IMR-90 (cell line): ENCODE data around the gene KHDRBS1. TPM values are rescaled to one million over a fixed set of nuclear protein-coding genes. Genes with fewer than 3 reads are reported as not detected.

ENCODE experiments used
- ATAC-seq: fragments of 200-7000 bp; cut with Tn5 transposase; 2 replicates; pipeline ENCODE4 v1.9.1; 2020; ENCODE audit warnings: low read depth, mild to moderate bottlenecking, moderate library complexity
- BruUV-seq: library from RNA; stranded (reverse); fragments of 400-500 nt; replicated peaks from 2 replicates; lab custom pipeline; 2021; lab: Mats Ljungman, UMichigan
- CTCF ChIA-PET: fragments of 300-600 bp; formaldehyde crosslinking; extraction: SDS; loops from one replicate; lab custom pipeline; 2021; ENCODE audit warnings: antibody characterized with exemption; lab: Yijun Ruan, JAX
- POLR2A ChIA-PET: fragments of 300-600 bp; sonication (Branson Sonifier 250); formaldehyde crosslinking; loops from one replicate; lab custom pipeline; 2022; ENCODE audit warnings: antibody characterized with exemption; ENCODE audit not compliant: unreplicated experiment; lab: Charles Lee
- DNase-seq: peaks from one replicate; pipeline ENCODE4 v3.0.0; 2013
- H2AFZ ChIP-seq: replicated peaks from 2 replicates; pipeline ENCODE3; 2013; ENCODE audit warnings: low read length, mild to moderate bottlenecking; ENCODE audit not compliant: poor library complexity
- H2AK5ac ChIP-seq: 2 replicates; pipeline ENCODE4 v1.6.1; 2013; ENCODE audit warnings: low read depth, low read length, inconsistent platforms
- H2AK9ac ChIP-seq: replicated peaks from 2 replicates; pipeline ENCODE3; 2013; ENCODE audit warnings: mild to moderate bottlenecking, low read depth, low read length, moderate library complexity; ENCODE audit not compliant: poor library complexity
- H2BK120ac ChIP-seq: 2 replicates; pipeline ENCODE4 v1.6.1; 2013; ENCODE audit warnings: low read depth, low read length, inconsistent platforms
- H2BK15ac ChIP-seq: 3 replicates; pipeline ENCODE4 v1.6.1; 2013; ENCODE audit warnings: low read depth, low read length, inconsistent platforms
- H2BK20ac ChIP-seq: 2 replicates; pipeline ENCODE4 v1.6.1; 2013; ENCODE audit warnings: low read depth, mild to moderate bottlenecking, inconsistent platforms, low read length, moderate library complexity
- H2BK5ac ChIP-seq: 2 replicates; pipeline ENCODE4 v1.6.1; 2013; ENCODE audit warnings: mild to moderate bottlenecking, low read depth, low read length, inconsistent platforms; ENCODE audit not compliant: poor library complexity, severe bottlenecking
- H3K14ac ChIP-seq: replicated peaks from 2 replicates; pipeline ENCODE4 v1.6.1; 2013; ENCODE audit warnings: low read depth, low read length, inconsistent platforms
- H3K18ac ChIP-seq: 2 replicates; pipeline ENCODE4 v1.6.1; 2013; ENCODE audit warnings: low read depth, low read length, control low read depth
- H3K23ac ChIP-seq: 2 replicates; pipeline ENCODE4 v1.6.1; 2013; ENCODE audit warnings: low read depth, low read length, inconsistent platforms
- H3K27ac ChIP-seq: 2 replicates; pipeline ENCODE4 v1.5.1; 2013; ENCODE audit warnings: mild to moderate bottlenecking, control low read depth, low read length; ENCODE audit not compliant: insufficient read depth
- H3K27me3 ChIP-seq: 2 replicates; pipeline ENCODE4 v1.6.1; 2013; ENCODE audit warnings: low read length; ENCODE audit not compliant: control insufficient read depth, insufficient read depth
- H3K36me3 ChIP-seq: 2 replicates; pipeline ENCODE4 v1.6.1; 2013; ENCODE audit warnings: low read length, mixed read lengths; ENCODE audit not compliant: control insufficient read depth, insufficient read depth
- H3K4ac ChIP-seq: 2 replicates; pipeline ENCODE4 v1.6.1; 2013; ENCODE audit warnings: low read depth, low read length, inconsistent platforms
- H3K4me1 ChIP-seq: 2 replicates; pipeline ENCODE4 v1.6.1; 2013; ENCODE audit warnings: low read length, mixed read lengths; ENCODE audit not compliant: control insufficient read depth, insufficient read depth
- H3K4me2 ChIP-seq: 2 replicates; pipeline ENCODE4 v1.6.1; 2013; ENCODE audit warnings: low read depth, mild to moderate bottlenecking, control low read depth, low read length, moderate library complexity
- H3K4me3 ChIP-seq: 2 replicates; pipeline ENCODE4 v1.5.1; 2013; ENCODE audit warnings: low read depth, mild to moderate bottlenecking, control low read depth, low read length, moderate library complexity; ENCODE audit not compliant: insufficient read depth
- H3K56ac ChIP-seq: 2 replicates; pipeline ENCODE4 v1.6.1; 2013; ENCODE audit warnings: low read length, inconsistent platforms; ENCODE audit not compliant: insufficient read depth; ENCODE audit errors: extremely low read depth
- H3K79me1 ChIP-seq, 2 experiments: 2 replicates each; pipeline ENCODE4 v1.6.1; 2013; ENCODE audit warnings: low read length in 2 of 2, inconsistent platforms in 1 of 2, low read depth in 1 of 2
- H3K9ac ChIP-seq: 2 replicates; pipeline ENCODE4 v1.6.1; 2013; ENCODE audit warnings: low read depth, low read length, control low read depth
- H3K9me1 ChIP-seq: 2 replicates; pipeline ENCODE4 v1.6.1; 2013; ENCODE audit warnings: low read length, inconsistent platforms; ENCODE audit not compliant: insufficient read depth
- H3K9me3 ChIP-seq: 2 replicates; pipeline ENCODE4 v1.6.1; 2013; ENCODE audit warnings: low read length; ENCODE audit not compliant: control insufficient read depth, insufficient read depth
- H4K20me1 ChIP-seq: 2 replicates; pipeline ENCODE4 v1.6.1; 2013; ENCODE audit warnings: low read length, inconsistent platforms; ENCODE audit not compliant: insufficient read depth
- H4K5ac ChIP-seq: 2 replicates; pipeline ENCODE4 v1.6.1; 2013; ENCODE audit warnings: mild to moderate bottlenecking, low read depth, low read length, control low read depth
- H4K8ac ChIP-seq, 2 experiments: 2 replicates each; pipeline ENCODE4 v1.6.1; 2013; ENCODE audit warnings: low read depth in 2 of 2, low read length in 2 of 2, control low read depth in 1 of 2, inconsistent platforms in 1 of 2
- H4K91ac ChIP-seq: 2 replicates; pipeline ENCODE4 v1.6.1; 2013; ENCODE audit warnings: low read depth, low read length, inconsistent platforms; ENCODE audit not compliant: insufficient read depth
- BHLHE40 ChIP-seq: fragments of 150-350 bp; IDR thresholded peaks from 2 replicates; pipeline ENCODE4 v1.6.1; 2016; ENCODE audit warnings: mild to moderate bottlenecking, low read depth, low read length
- CEBPB ChIP-seq: IDR thresholded peaks from 2 replicates; pipeline ENCODE4 v1.6.1; 2012; ENCODE audit warnings: low read depth, low read length, improper control_type of control experiment
- ELK1 ChIP-seq: fragments of 150-350 bp; IDR thresholded peaks from 2 replicates; pipeline ENCODE4 v1.6.1; 2016; ENCODE audit warnings: low read depth, mild to moderate bottlenecking, low read length, moderate library complexity, borderline replicate concordance
- FOS ChIP-seq: fragments of 150-350 bp; IDR thresholded peaks from 2 replicates; pipeline ENCODE4 v1.6.1; 2016; ENCODE audit warnings: low read depth, low read length
- MAFK ChIP-seq: IDR thresholded peaks from 2 replicates; pipeline ENCODE4 v1.6.1; 2012; ENCODE audit warnings: low read depth, low read length, improper control_type of control experiment
- MXI1 ChIP-seq: IDR thresholded peaks from 2 replicates; pipeline ENCODE4 v1.6.1; 2012; ENCODE audit warnings: low read depth, mild to moderate bottlenecking, low read length, moderate library complexity, borderline replicate concordance
- POLR2A ChIP-seq: IDR thresholded peaks from 2 replicates; pipeline ENCODE4 v1.6.1; 2012; ENCODE audit warnings: mild to moderate bottlenecking, low read depth, low read length
- WGBS, 2 experiments: methylation state at CpG; one replicate each; pipeline versions ENCODE4 v1.1.5 to v1.1.7; 2013; ENCODE audit warnings: missing lambda C conversion rate in 2 of 2; ENCODE audit not compliant: insufficient read length in 1 of 2; ENCODE audit errors: extremely low coverage in 2 of 2; 5-methylcytosine and 5-hydroxymethylcytosine counted together
- dilution Hi-C: fragments of 300-500 bp; cut with HindIII; formaldehyde crosslinking; loops from one replicate; pipeline ENCODE4 v1.14.3; 2018; ENCODE audit warnings: low sequenced_read_pairs; ENCODE audit not compliant: unreplicated experiment
- in situ Hi-C: fragments of 300-500 bp; cut with MboI; formaldehyde crosslinking; loops from 3 replicates; pipeline ENCODE4 v1.14.3; 2019; ENCODE audit warnings: low sequenced_read_pairs, inconsistent platforms, mixed read lengths
- intact Hi-C: fragments of 100-400 bp; cut with micrococcal nuclease; formaldehyde crosslinking; loops from 2 replicates; pipeline ENCODE4 v1.10.0; 2022
- polyA plus RNA-seq, 3 experiments: library from polyadenylated mRNA; depleted of rRNA; stranded (reverse); fragments of >200 nt; gene quantifications; 2 replicates each; pipeline ENCODE4 v1.2.3, GENCODE V29; 2012; ENCODE audit warnings: low replicate concordance in 1 of 3
- total RNA-seq: library from RNA; depleted of rRNA; stranded (reverse); fragments of >200 nt; gene quantifications from 2 replicates; pipeline ENCODE4 v1.2.3, GENCODE V29; 2012

Gene KHDRBS1
- total and polyA plus RNA-seq, 2 of the 4 experiments (the other 2 are of a cell fraction) = 33.7 to 67.6 TPM

DNA sequence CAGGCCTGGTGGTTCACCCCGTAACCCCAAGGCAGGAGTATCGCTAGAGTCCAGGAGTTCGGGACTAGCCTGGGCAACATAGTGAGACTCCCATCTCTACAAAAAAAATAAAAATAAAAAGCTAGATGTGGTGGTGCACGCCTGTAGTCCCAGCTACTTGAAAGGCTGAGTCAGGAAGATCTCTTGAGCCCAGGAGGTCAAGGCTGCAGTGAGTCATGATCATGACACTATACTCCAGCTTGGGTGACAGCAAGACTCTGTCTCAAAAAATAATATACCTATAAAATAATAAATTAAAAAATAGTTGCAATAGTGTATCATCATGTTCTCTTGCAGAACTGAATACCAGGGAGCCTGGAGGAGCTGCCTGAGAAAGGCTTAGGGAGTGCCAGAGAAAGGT lies 39.2 kb downstream of the KHDRBS1 start:
- no peak overlapping the region for H3K9ac ChIP-seq
- DNase-seq (peak; percentile 82), ATAC-seq (peak; percentile 51)
- intact Hi-C loops = no loop called here
- H4K5ac ChIP-seq = no peak overlapping the region
- no peak overlapping the region for H2BK120ac ChIP-seq
- H3K79me1 ChIP-seq = peaks cover 49 to 82% of the 10 kb centered on the region in 2 experiments
- H3K4ac ChIP-seq = no peak overlapping the region
- H3K4me2 ChIP-seq = no peak overlapping the region
- H3K4me3 ChIP-seq = no peak overlapping the region
- H3K18ac ChIP-seq = no peak overlapping the region
- no peaks in the 10 kb centered on the region for H3K9me3 ChIP-seq
- no peak overlapping the region for H2AK9ac ChIP-seq
- no peak overlapping the region for H2AFZ ChIP-seq
- no peak overlapping the region for H2BK15ac ChIP-seq
- peaks cover 49% of the 10 kb centered on the region for H4K20me1 ChIP-seq
- in situ Hi-C loops = no loop called here
- H3K14ac ChIP-seq = no peak overlapping the region
- BruUV-seq = no TSS peak
- no peak overlapping the region for H2BK20ac ChIP-seq
- H2BK5ac ChIP-seq = no peak overlapping the region
- dilution Hi-C loops = no loop called here
- H3K23ac ChIP-seq = no peak overlapping the region; the same call in 1 of the 2 replicates
- peaks cover 49% of the 10 kb centered on the region for H3K36me3 ChIP-seq
- TF ChIP-seq MAFK (peak; percentile 70), MXI1 (no peak), CEBPB (no peak), BHLHE40 (no peak), ELK1 (no peak), POLR2A (no peak), FOS (peak; percentile 40)
- H3K27me3 ChIP-seq = no peaks in the 10 kb centered on the region
- H3K27ac ChIP-seq = no peak overlapping the region
- POLR2A ChIA-PET = no interaction called here
- H2AK5ac ChIP-seq = no peak overlapping the region
- peaks cover 9% of the 10 kb centered on the region for H3K4me1 ChIP-seq
- no CpG with 5 or more reads among the region's 4 CpGs for WGBS, 2 experiments
- H4K91ac ChIP-seq = no peak overlapping the region
- peaks cover 19% of the 10 kb centered on the region for H3K9me1 ChIP-seq
- CTCF ChIA-PET = no interaction called here
- no peak overlapping the region for H3K56ac ChIP-seq
- no peak overlapping the region for H4K8ac ChIP-seq
